ENCODE results near the gene DEPDC5.

DEPDC5 gene

GRCh38 chr22:31816750-31817149 lies 62.9 kb downstream of the DEPDC5 start:
- DNase-seq: no peak

GRCh38 chr22:31818481-31819392 lies 64.9 kb downstream of the DEPDC5 start:
- DNase-seq: no peak

DNA sequence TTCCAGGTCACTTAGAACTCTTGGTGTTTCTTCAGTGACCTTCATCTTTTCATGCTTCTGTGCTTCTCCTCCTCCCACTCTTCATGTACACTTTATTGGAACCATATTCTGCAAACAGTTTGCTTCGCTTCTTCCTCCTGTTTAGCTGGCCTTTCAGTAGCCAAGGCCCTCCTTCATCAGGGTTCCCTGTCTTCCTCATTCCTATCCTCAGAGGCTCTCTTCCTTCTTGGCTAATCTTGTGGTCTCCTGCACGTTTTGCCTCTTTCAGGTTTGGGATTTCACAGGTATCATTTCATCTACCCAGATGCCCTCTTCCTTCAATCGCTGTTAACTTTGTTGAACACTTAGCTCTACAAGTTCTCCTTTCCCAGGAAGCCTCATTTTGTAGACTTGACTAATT lies 66.8 kb downstream of the DEPDC5 start:
- DNase-seq: no peak

DNA sequence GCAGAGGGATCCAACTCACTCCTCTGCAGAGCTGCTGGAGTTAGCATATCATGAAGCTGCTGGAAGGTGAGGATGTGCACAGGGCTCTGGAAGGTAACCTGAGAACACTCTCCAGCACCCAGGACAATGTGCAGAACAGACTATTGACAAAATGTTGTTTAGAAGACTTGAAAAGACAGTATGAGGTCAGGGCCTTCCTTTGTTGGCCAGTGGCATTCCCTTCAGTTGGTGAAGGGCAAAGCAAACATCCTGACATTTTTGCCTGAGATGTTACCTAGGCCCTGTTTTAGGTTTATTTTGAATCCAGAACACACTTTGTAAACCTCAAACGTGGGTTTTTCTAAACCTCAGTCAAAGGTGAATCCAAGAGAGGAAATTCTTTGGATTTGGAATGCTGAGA lies 67.8 kb downstream of the DEPDC5 start:
- DNase-seq: no peak

DNA sequence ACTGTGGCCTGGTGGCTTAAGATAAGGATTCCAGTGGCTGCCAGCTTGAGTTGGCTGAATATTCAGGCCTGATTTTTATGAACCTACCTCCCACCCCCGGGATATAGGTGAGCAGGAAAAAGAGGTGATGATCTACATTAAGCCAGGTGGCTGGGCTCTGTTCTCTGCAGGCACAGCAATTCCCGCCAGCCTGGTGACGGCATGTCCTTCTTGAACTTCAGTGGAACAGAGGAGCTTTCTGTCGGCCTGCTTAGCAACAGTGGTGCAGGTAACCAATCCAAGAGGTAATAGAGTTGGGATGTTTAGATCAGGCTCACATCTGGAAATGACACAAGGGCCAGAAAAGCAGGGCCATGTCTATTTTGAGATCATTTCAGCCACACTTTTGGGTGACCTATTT lies 68.7 kb downstream of the DEPDC5 start:
- DNase-seq: no peak

DNA sequence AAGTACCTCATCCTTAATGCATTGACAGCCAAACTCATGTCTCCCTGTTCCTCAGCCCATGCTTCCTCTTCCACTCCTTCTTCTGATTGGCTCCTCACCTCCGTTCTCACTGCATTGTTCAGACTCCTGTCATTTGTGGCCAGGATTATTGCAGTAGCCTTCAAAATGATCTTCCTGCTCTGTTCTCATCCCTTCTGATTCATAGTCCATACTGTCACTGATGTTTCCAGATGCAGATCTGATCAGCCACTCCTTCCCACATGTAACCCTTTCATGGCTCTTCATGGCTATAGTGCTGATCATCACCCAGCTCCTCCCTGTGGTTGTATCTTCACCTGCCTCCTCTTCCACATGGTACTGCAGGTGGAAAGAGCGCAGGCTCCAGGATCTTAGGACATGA lies 71.7 kb downstream of the DEPDC5 start:
- no peak for DNase-seq

DNA sequence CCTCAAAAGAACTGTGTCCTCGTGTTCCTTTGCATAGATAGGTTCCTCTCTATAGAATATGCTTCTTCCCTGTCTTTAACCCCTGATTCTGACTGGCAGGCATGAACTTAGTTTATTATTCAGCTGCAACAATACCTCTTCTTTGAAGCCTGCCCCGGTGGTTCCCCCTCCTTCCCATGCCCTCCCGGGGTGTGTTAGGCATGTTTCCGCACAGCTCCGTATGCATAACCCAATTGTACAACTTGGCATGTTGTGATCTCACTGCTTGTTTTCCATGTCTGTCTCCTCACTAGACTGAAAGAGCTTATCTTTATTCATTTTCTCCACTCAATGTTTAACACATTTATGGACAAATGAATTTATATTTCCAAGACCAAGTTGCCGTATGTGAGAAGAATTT lies 72.6 kb downstream of the DEPDC5 start:
- DNase-seq: no peak

- no peak for DNase-seq
Observed at GRCh38 chr22:31828739-31829138, 74.9 kb downstream of the DEPDC5 start.

- no peak for DNase-seq
Observed at GRCh38 chr22:31829505-31829904, 75.7 kb downstream of the DEPDC5 start.

DNA sequence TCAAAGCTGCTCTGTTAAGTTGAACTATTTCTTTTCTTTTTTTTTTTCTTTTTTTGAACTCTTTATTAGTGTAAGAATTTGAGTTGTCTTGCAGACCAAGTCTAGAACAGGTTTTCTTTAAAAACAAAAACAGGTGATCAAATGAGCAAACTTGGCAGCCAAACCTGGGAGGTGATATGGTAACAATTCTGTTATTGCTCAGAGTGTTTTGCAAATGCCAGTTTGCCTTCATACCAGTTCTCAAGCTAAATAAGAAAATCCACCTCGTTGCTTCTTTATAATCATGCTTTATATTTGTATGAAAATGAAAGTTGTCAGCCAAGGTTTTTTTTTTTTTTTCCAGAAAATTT lies 76.9 kb downstream of the DEPDC5 start:
- no peak for DNase-seq

GRCh38 chr22:31833930-31834329 lies 80.1 kb downstream of the DEPDC5 start:
- no peak for DNase-seq

GRCh38 chr22:31836010-31836409 lies 82.2 kb downstream of the DEPDC5 start:
- no peak for DNase-seq

GRCh38 chr22:31838917-31839316 lies 85.1 kb downstream of the DEPDC5 start:
- DNase-seq: no peak

- DNase-seq: no peak
Observed at GRCh38 chr22:31839986-31840385, 86.2 kb downstream of the DEPDC5 start.

GRCh38 chr22:31840585-31840984 lies 86.8 kb downstream of the DEPDC5 start:
- no peak for DNase-seq

GRCh38 chr22:31841078-31841827 lies 87.4 kb downstream of the DEPDC5 start:
- no peak for DNase-seq

DNA sequence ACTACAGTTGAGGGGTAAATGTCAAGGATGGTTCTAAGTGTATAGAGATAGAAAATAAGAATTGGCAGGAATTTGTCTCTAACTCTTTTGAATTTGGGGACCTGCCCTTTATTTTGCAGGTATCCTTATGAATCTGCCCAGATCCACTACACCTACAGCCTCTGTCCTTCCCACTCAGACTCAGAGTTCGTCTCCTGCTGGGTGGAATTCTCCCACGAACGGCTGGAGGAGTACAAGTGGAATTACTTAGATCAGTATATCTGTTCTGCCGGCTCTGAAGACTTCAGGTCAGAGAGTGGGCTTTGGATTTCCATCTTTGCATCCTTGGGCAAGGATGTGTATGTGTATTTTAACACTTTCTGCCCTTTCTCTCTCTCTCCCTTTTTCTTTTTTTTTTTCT lies 89.7 kb downstream of the DEPDC5 start:
- no peak for DNase-seq

GRCh38 chr22:31844941-31845340 lies 91.1 kb downstream of the DEPDC5 start:
- DNase-seq: no peak

GRCh38 chr22:31846161-31847115 lies 92.6 kb downstream of the DEPDC5 start:
- DNase-seq: no peak

DNA sequence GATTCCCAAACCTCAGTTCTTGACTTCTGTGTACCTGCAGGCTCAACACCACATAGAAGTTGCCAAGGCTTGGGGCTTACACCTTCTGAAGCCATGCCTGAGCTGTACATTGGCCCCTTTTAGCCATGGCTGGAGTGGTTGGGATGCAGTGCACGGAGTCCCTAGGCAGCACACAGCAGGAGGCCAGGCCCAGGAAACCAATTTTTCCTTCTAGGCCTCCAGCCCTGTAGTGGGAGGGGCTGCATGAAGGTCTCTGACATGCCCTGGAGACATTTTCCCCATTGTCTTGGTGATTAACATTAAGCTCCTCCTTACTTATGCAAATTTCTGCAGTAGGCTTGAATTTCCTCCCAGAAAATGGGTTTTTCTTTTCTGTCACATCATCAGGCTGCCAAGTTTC lies 94.6 kb downstream of the DEPDC5 start:
- DNase-seq: no peak

DNA sequence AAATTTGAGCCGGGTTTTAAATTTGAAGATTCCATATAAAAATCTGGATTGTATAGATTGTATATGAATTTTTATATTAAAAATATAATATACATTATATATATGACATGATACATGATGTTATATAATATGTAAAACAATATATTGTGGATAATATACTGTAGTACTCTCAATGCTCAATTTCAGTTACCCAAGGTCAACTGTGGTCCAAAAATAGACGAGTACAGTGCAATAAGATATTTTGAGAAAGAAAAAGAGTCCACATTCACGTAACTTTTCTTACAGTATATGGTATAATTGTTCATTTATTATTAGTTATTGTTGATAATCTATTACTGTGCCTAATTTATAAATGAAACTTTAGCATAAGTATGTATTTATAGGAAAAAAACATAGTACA lies 96.3 kb downstream of the DEPDC5 start:
- DNase-seq: no peak

DNA sequence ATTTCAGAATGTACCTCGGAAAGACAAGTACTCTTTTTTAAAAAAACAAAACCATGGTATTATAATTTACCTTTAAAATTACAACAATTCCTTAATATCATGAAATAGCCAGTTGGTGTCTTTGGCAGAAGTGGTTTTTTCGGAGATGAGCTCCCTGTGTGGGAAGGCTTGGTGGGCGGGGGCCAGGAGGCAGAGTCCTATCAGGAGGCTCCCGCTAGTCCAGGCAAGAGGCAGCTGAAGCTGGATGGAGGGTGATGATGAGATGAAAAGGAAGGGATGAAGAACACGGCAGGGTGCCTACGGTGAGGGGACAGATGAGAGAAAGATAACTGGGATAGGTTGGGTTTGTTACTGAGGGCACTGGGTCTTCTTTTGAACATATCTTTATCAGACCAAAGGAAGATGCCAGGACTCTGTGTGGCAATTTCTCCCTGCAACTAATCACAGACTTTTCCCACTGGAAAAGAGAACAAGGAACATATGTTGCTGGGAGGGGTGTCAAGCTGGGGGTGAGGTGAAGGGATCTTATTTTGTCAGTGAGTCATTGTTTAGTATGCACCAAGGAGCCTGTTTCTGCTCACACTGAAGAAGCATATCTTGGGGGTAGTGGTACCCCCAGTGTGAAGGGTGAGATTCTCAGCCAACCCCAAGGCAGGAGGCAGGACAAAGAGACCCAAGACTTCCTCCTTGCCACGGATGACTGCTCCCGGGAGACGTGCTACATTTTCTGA lies 99.0 kb downstream of the DEPDC5 start:
- no peak for DNase-seq

All from CD4-positive, alpha-beta T cell treated with Interleukin-21 for 1 hour (primary cell).